ENCODE results near the gene SLC35G6.
"Not testable (repeated sequence)": the region's sequence is repeated elsewhere in the genome, so short reads cannot be mapped to it uniquely, and the experiment has no call there.

- TF ChIP-seq POLR2A, CTCF (IDR thresholded peaks at IDR 0.05): not testable (repeated sequence)
Observed at GRCh38 chr17:7469843-7470242, 11.4 kb upstream of the SLC35G6 start.

Measured in prostate gland (tissue), 2 donors.